ENCODE data around the gene SIGLEC15. TPM values are rescaled to one million over a fixed set of nuclear protein-coding genes. Genes with fewer than 3 reads are reported as not detected.

SIGLEC15 gene
- total RNA-seq, 2 donors from 2014 or later: not detected

GRCh38 chr18:45851161-45851925 is 25.9 kb downstream of the SIGLEC15 start:
- intact Hi-C loops (cut with DNase I): no loop called here
- Histone ChIP-seq H3K4me1 (no peaks in the 10 kb centered on the region), H3K27ac (no peak overlapping the region), H3K4me3 (no peak overlapping the region), H3K9ac (ENCODE audit: low read depth in 2 of 2, low read length in 2 of 2) (no peak overlapping the region), H3K36me3 (no peaks in the 10 kb centered on the region), H3K27me3 (no peaks in the 10 kb centered on the region), H3K9me3 (no peaks in the 10 kb centered on the region)
- DNase-seq: no peak
- TF ChIP-seq CTCF (IDR thresholded peaks at IDR 0.05): no peak

- H3K27ac ChIP-seq: no peak overlapping the region
- no peak for TF ChIP-seq CTCF (IDR thresholded peaks at IDR 0.05)
Measured at GRCh38 chr18:45852631-45853030, 27.2 kb downstream of the SIGLEC15 start.

GRCh38 chr18:45854036-45854586 is 28.6 kb downstream of the SIGLEC15 start:
- peaks cover 5% of the 10 kb centered on the region for H3K36me3 ChIP-seq
- intact Hi-C loops (cut with DNase I): no loop called here
- TF ChIP-seq CTCF (IDR thresholded peaks at IDR 0.05): no peak

More at GRCh38 chr18:45852631-45853030, 27.2 kb downstream of the SIGLEC15 start:
- H3K4me3 ChIP-seq: no peak overlapping the region
- H3K4me1 ChIP-seq: no peaks in the 10 kb centered on the region
- no peaks in the 10 kb centered on the region for H3K36me3 ChIP-seq
- intact Hi-C loops (cut with DNase I): no loop called here
- no peaks in the 10 kb centered on the region for H3K27me3 ChIP-seq
- H3K9ac ChIP-seq (ENCODE audit: low read depth in 2 of 2, low read length in 2 of 2): no peak overlapping the region
- no peaks in the 10 kb centered on the region for H3K9me3 ChIP-seq
- no peak for DNase-seq

GRCh38 chr18:45856531-45856930 is 31.1 kb downstream of the SIGLEC15 start:
- no peak overlapping the region for H3K27ac ChIP-seq
- H3K4me1 ChIP-seq: no peaks in the 10 kb centered on the region
- H3K27me3 ChIP-seq: no peaks in the 10 kb centered on the region
- H3K36me3 ChIP-seq: peaks cover 6% of the 10 kb centered on the region
- no peaks in the 10 kb centered on the region for H3K9me3 ChIP-seq
- no peak for TF ChIP-seq CTCF (IDR thresholded peaks at IDR 0.05)
- intact Hi-C loops (cut with DNase I): no loop called here
- no peak overlapping the region for H3K4me3 ChIP-seq
- DNase-seq: no peak
- H3K9ac ChIP-seq (ENCODE audit: low read depth in 2 of 2, low read length in 2 of 2): no peak overlapping the region

More at GRCh38 chr18:45854036-45854586, 28.6 kb downstream of the SIGLEC15 start:
- DNase-seq: no peak
- Histone ChIP-seq H3K9me3 (no peaks in the 10 kb centered on the region), H3K27ac (no peak overlapping the region), H3K4me3 (no peak overlapping the region), H3K27me3 (no peaks in the 10 kb centered on the region), H3K9ac (ENCODE audit: low read depth in 2 of 2, low read length in 2 of 2) (no peak overlapping the region), H3K4me1 (no peaks in the 10 kb centered on the region)

GRCh38 chr18:45859334-45859733 is 33.9 kb downstream of the SIGLEC15 start:
- Histone ChIP-seq H3K4me3 (no peak overlapping the region), H3K9me3 (no peaks in the 10 kb centered on the region), H3K36me3 (peaks cover 6% of the 10 kb centered on the region), H3K27ac (no peak overlapping the region), H3K9ac (ENCODE audit: low read depth in 2 of 2, low read length in 2 of 2) (no peak overlapping the region), H3K27me3 (no peaks in the 10 kb centered on the region), H3K4me1 (no peaks in the 10 kb centered on the region)
- no peak for TF ChIP-seq CTCF (IDR thresholded peaks at IDR 0.05)
- no peak for DNase-seq
- intact Hi-C loops (cut with DNase I): no loop called here
